ENCODE measurements around the gene DCLK1. TPM values are rescaled to one million over a fixed set of nuclear protein-coding genes. Genes with fewer than 3 reads are reported as not detected.

The DCLK1 gene
- total and polyA plus RNA-seq, 5 donors from 2014 or later: not detected

DNA sequence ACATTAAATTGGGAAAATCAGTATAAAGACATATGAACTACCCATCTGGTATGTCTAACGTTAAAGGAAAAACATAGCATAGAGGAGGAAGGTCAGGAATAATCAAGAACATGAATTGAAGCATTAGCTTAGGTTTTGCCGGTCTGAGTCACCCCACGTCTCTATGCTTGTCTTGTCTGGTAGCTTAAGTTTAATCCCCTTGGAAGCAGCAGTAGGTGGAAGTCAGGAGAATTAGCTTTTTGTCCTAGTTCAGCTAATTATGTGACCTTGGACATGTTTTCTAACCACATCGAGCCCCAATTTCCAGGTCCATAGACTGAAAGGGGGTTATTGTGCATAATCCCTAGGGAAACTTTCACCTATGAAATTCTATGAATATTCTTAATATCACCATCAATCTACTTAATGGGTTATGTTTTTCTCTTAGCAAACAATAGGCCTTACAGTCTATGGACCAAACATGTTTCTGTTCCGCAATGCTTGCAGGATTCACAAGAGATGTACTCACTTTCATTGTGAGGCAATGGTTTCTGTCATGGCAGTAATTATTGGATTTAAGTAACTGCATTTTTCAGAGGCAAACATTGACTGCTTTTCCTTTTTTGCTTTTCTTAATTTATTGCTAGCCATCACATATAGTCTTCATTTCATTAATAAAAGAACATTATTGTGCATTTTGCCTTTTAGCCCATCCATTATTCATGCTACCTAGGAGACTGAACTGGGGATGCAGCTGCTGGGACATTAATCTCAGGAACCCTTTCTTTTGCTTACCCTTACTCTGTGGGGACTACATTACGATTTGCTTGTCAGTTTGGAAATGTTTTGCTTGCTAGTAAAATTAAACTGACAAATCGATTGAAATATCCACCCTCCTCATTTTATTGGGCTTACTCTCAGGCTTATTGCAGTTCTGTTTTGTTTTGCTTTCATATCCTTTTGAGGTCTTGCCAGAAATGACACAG, 349.9 kb downstream of the DCLK1 start:
- Mint-ChIP-seq H3K27ac (no peak overlapping the region), H3K27me3 (no peaks in the 10 kb centered on the region), H3K36me3 (no peaks in the 10 kb centered on the region), H3K9me3 (peaks cover 0 to 7% (median 3%) of the 10 kb centered on the region in 7 donors), H3K4me3 (no peak overlapping the region), H3K4me1 (no peaks in the 10 kb centered on the region)
- Histone ChIP-seq H3K27ac (ENCODE audit: insufficient read depth, low read length, poor library complexity, severe bottlenecking) (no peak overlapping the region), H3K36me3 (ENCODE audit: control insufficient read depth, insufficient read depth, low read length) (no peaks in the 10 kb centered on the region), H3K27me3 (ENCODE audit: control insufficient read depth, insufficient read depth, low read length) (no peaks in the 10 kb centered on the region), H3K4me1 (ENCODE audit: control insufficient read depth, insufficient read depth, low read length, poor library complexity, severe bottlenecking) (no peaks in the 10 kb centered on the region), H3K9me3 (ENCODE audit: control insufficient read depth in 2 of 2, low read length in 2 of 2) (no peaks in the 10 kb centered on the region), H3K4me3 (ENCODE audit: low read depth, low read length) (no peak overlapping the region)
- ATAC-seq (ENCODE audit: low read depth in 2 of 2) (no peak), DNase-seq (no peak)

DNA sequence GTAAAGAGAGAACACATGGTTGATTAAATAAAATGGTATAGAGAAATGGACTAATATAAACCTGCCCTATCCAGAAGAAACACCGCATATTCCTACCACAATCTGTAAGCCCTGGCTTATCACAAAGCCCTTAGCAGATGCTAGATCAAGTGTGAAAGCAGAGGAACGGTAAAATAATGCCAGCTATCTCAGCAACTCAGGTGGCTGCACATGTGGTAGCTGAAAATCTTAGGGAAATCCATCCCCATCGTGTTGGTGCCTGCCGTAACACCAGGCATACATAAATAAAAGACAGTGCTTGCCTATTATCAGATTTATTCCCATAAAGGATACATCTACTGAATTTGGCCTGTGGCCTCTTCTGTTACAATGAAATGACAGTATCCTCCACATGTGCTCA, 350.6 kb downstream of the DCLK1 start:
- H3K27me3 ChIP-seq (ENCODE audit: control insufficient read depth, insufficient read depth, low read length): no peaks in the 10 kb centered on the region
- no peak for ATAC-seq (ENCODE audit: low read depth in 2 of 2)
- DNase-seq: no peak
- no peak overlapping the region for H3K4me3 Mint-ChIP-seq
- no peaks in the 10 kb centered on the region for H3K9me3 ChIP-seq (ENCODE audit: control insufficient read depth in 2 of 2, low read length in 2 of 2)
- H3K4me1 Mint-ChIP-seq: no peaks in the 10 kb centered on the region
- H3K4me3 ChIP-seq (ENCODE audit: low read depth, low read length): no peak overlapping the region
- no peak overlapping the region for H3K27ac ChIP-seq (ENCODE audit: insufficient read depth, low read length, poor library complexity, severe bottlenecking)
- no peaks in the 10 kb centered on the region for H3K36me3 ChIP-seq (ENCODE audit: control insufficient read depth, insufficient read depth, low read length)
- no peaks in the 10 kb centered on the region for H3K27me3 Mint-ChIP-seq
- H3K4me1 ChIP-seq (ENCODE audit: control insufficient read depth, insufficient read depth, low read length, poor library complexity, severe bottlenecking): no peaks in the 10 kb centered on the region
- peaks cover 0 to 7% (median 3%) of the 10 kb centered on the region in 7 donors for H3K9me3 Mint-ChIP-seq
- H3K27ac Mint-ChIP-seq: no peak overlapping the region
- H3K36me3 Mint-ChIP-seq: no peaks in the 10 kb centered on the region

DNA sequence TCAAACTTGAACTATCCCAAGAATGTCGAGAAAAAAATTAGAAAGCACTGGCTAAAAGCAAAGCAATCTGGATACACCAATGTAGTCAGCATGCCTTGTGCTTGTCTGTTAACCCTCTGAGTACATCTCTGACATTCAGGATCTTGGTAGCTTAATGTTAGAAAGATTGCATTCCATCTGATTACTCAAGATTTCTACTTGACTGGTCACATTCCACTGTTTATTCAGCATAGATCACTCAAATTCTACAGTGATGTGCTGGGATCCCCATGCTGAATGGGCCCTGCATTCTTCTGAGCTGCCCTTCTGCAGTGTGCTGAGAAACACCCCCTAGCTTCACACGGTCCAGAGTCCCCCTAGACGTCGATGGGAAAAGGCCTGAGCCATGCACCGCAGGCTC, 359.3 kb downstream of the DCLK1 start:
- Mint-ChIP-seq H3K4me3 (no peak overlapping the region), H3K27me3 (peaks cover 4% of the 10 kb centered on the region), H3K9me3 (peaks cover 0 to 8% (median 3%) of the 10 kb centered on the region in 7 donors), H3K27ac (no peak overlapping the region), H3K4me1 (no peaks in the 10 kb centered on the region), H3K36me3 (no peaks in the 10 kb centered on the region)
- no peaks in the 10 kb centered on the region for H3K27me3 ChIP-seq (ENCODE audit: control insufficient read depth, insufficient read depth, low read length)
- H3K9me3 ChIP-seq (ENCODE audit: control insufficient read depth in 2 of 2, low read length in 2 of 2): no peaks in the 10 kb centered on the region
- ATAC-seq (ENCODE audit: low read depth in 2 of 2) (no peak), DNase-seq (no peak)
- no peak overlapping the region for H3K27ac ChIP-seq (ENCODE audit: insufficient read depth, low read length, poor library complexity, severe bottlenecking)
- no peaks in the 10 kb centered on the region for H3K4me1 ChIP-seq (ENCODE audit: control insufficient read depth, insufficient read depth, low read length, poor library complexity, severe bottlenecking)
- H3K36me3 ChIP-seq (ENCODE audit: control insufficient read depth, insufficient read depth, low read length): no peaks in the 10 kb centered on the region
- H3K4me3 ChIP-seq (ENCODE audit: low read depth, low read length): no peak overlapping the region

GRCh38 chr13:35770756-35771297, 360.4 kb downstream of the DCLK1 start:
- Mint-ChIP-seq H3K9me3 (peaks cover 0 to 8% (median 3%) of the 10 kb centered on the region in 7 donors), H3K27ac (no peak overlapping the region), H3K27me3 (peaks cover 4% of the 10 kb centered on the region), H3K4me1 (no peaks in the 10 kb centered on the region), H3K4me3 (no peak overlapping the region), H3K36me3 (no peaks in the 10 kb centered on the region)
- Histone ChIP-seq H3K4me1 (ENCODE audit: control insufficient read depth, insufficient read depth, low read length, poor library complexity, severe bottlenecking) (no peaks in the 10 kb centered on the region), H3K4me3 (ENCODE audit: low read depth, low read length) (no peak overlapping the region), H3K27ac (ENCODE audit: insufficient read depth, low read length, poor library complexity, severe bottlenecking) (no peak overlapping the region), H3K36me3 (ENCODE audit: control insufficient read depth, insufficient read depth, low read length) (no peaks in the 10 kb centered on the region), H3K27me3 (ENCODE audit: control insufficient read depth, insufficient read depth, low read length) (no peaks in the 10 kb centered on the region), H3K9me3 (ENCODE audit: control insufficient read depth in 2 of 2, low read length in 2 of 2) (no peaks in the 10 kb centered on the region)
- no peak for ATAC-seq (ENCODE audit: low read depth in 2 of 2)
- no peak for DNase-seq

DNA sequence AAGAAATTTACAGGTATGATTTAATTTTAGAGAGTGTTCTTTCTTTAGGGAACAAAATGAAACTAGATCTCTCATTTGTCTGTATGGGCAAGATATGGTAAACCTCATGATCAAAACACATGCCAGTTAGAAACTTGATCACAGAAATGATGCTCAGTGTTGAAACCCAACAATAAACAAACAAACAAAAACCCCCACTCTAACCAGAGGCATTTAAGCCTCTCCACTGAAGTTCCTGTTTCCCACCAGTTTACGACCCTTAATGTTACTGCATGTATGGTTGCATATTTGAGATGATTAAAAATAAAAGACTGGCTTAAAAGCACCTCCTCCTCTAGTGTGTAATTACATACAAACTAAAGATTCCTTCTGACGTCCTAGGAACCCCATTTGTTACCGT, 361.4 kb downstream of the DCLK1 start:
- Histone ChIP-seq H3K4me3 (ENCODE audit: low read depth, low read length) (no peak overlapping the region), H3K9me3 (ENCODE audit: control insufficient read depth in 2 of 2, low read length in 2 of 2) (no peaks in the 10 kb centered on the region), H3K27ac (ENCODE audit: insufficient read depth, low read length, poor library complexity, severe bottlenecking) (no peak overlapping the region), H3K4me1 (ENCODE audit: control insufficient read depth, insufficient read depth, low read length, poor library complexity, severe bottlenecking) (no peaks in the 10 kb centered on the region), H3K27me3 (ENCODE audit: control insufficient read depth, insufficient read depth, low read length) (no peaks in the 10 kb centered on the region), H3K36me3 (ENCODE audit: control insufficient read depth, insufficient read depth, low read length) (no peaks in the 10 kb centered on the region)
- DNase-seq (no peak), ATAC-seq (ENCODE audit: low read depth in 2 of 2) (no peak)
- Mint-ChIP-seq H3K4me1 (no peaks in the 10 kb centered on the region), H3K27me3 (peaks cover 4% of the 10 kb centered on the region), H3K36me3 (no peaks in the 10 kb centered on the region), H3K9me3 (peaks cover 0 to 9% (median 3%) of the 10 kb centered on the region in 7 donors), H3K4me3 (no peak overlapping the region), H3K27ac (no peak overlapping the region)

DNA sequence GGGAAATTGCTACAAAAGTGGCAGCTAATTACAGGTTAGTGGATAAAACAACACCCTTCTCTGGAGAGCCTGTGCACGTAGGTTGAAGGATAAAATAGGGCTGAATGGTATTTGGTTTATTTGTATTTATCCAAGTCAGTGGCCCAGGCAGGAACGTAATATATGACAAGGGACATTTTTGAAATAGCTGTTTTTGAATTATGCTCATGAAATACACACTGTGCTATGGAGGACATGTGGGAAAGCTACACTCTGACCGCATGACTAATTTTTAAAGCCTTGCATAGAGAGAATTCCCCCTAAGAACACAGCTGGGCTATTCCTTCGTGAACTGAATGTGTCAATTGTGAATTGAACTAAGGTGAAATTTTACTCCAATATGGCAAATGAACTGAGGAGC, 362.6 kb downstream of the DCLK1 start:
- H3K36me3 ChIP-seq (ENCODE audit: control insufficient read depth, insufficient read depth, low read length): no peaks in the 10 kb centered on the region
- no peaks in the 10 kb centered on the region for H3K4me1 Mint-ChIP-seq
- H3K4me1 ChIP-seq (ENCODE audit: control insufficient read depth, insufficient read depth, low read length, poor library complexity, severe bottlenecking): no peaks in the 10 kb centered on the region
- ATAC-seq (ENCODE audit: low read depth in 2 of 2) (no peak), DNase-seq (no peak)
- no peaks in the 10 kb centered on the region for H3K27me3 ChIP-seq (ENCODE audit: control insufficient read depth, insufficient read depth, low read length)
- no peak overlapping the region for H3K27ac Mint-ChIP-seq
- no peaks in the 10 kb centered on the region for H3K36me3 Mint-ChIP-seq
- H3K27ac ChIP-seq (ENCODE audit: insufficient read depth, low read length, poor library complexity, severe bottlenecking): no peak overlapping the region
- H3K27me3 Mint-ChIP-seq: no peaks in the 10 kb centered on the region
- no peak overlapping the region for H3K4me3 ChIP-seq (ENCODE audit: low read depth, low read length)
- H3K9me3 Mint-ChIP-seq: peaks cover 0 to 8% (median 0%) of the 10 kb centered on the region in 7 donors
- H3K4me3 Mint-ChIP-seq: no peak overlapping the region
- no peaks in the 10 kb centered on the region for H3K9me3 ChIP-seq (ENCODE audit: control insufficient read depth in 2 of 2, low read length in 2 of 2)

GRCh38 chr13:35768073-35768472, 363.1 kb downstream of the DCLK1 start:
- no peaks in the 10 kb centered on the region for H3K4me1 Mint-ChIP-seq
- no peak overlapping the region for H3K4me3 Mint-ChIP-seq
- Histone ChIP-seq H3K9me3 (ENCODE audit: control insufficient read depth in 2 of 2, low read length in 2 of 2) (no peaks in the 10 kb centered on the region), H3K4me3 (ENCODE audit: low read depth, low read length) (no peak overlapping the region), H3K4me1 (ENCODE audit: control insufficient read depth, insufficient read depth, low read length, poor library complexity, severe bottlenecking) (no peaks in the 10 kb centered on the region), H3K36me3 (ENCODE audit: control insufficient read depth, insufficient read depth, low read length) (no peaks in the 10 kb centered on the region), H3K27ac (ENCODE audit: insufficient read depth, low read length, poor library complexity, severe bottlenecking) (no peak overlapping the region), H3K27me3 (ENCODE audit: control insufficient read depth, insufficient read depth, low read length) (no peaks in the 10 kb centered on the region)
- no peaks in the 10 kb centered on the region for H3K27me3 Mint-ChIP-seq
- no peak overlapping the region for H3K27ac Mint-ChIP-seq
- no peaks in the 10 kb centered on the region for H3K36me3 Mint-ChIP-seq
- no peak for DNase-seq
- H3K9me3 Mint-ChIP-seq: peaks cover 0 to 6% (median 0%) of the 10 kb centered on the region in 7 donors
- no peak for ATAC-seq (ENCODE audit: low read depth in 2 of 2)
